K562 (cell line): ENCODE measurements around the gene INPP4B. TPM values are rescaled to one million over a fixed set of nuclear protein-coding genes. Genes with fewer than 3 reads are reported as not detected.

Source experiments
- ATAC-seq: fragments of 200-7000 bp; cut with Tn5 transposase; 3 replicates; pipeline ENCODE4 v1.9.1; 2020; ENCODE audit warnings: moderate library complexity
- BruUV-seq: library from RNA; stranded (reverse); fragments of 400-500 nt; replicated peaks from 2 replicates; lab custom pipeline; 2021; lab: Mats Ljungman, UMichigan
- CTCF ChIA-PET: fragments of 300-600 bp; formaldehyde crosslinking; extraction: SDS; loops from one replicate; lab custom pipeline; 2021; ENCODE audit warnings: low intra/inter-chr PET ratio; lab: Yijun Ruan, JAX
- POLR2A ChIA-PET: fragments of 300-600, 350-650 bp; sonication (Branson Sonifier 250); formaldehyde crosslinking; extraction: SDS; loops from one replicate; lab custom pipeline; 2021; ENCODE audit warnings: antibody characterized with exemption, inconsistent platforms; lab: Yijun Ruan, JAX
- DNase-seq, 4 experiments: peaks; one replicate each; pipeline versions ENCODE4 v3.0.0 to v3.0.0-alpha.2; 2011 to 2018; ENCODE audit warnings: low spot score in 3 of 4, mixed read lengths in 3 of 4; ENCODE audit errors: extremely low read depth in 1 of 4
- FAIRE-seq: peaks from 2 replicates; lab custom pipeline; 2011; peaks lifted over from hg19 to GRCh38; lab: Jason Lieb, UNC
- H2AFZ ChIP-seq: 2 replicates; pipeline ENCODE4 v1.6.0; 2011; ENCODE audit warnings: low read depth, low read length, control low read depth, inconsistent platforms
- H3K27ac ChIP-seq: fragments of 200-600 bp; 3 replicates; pipeline ENCODE4 v1.8.0; 2011; ENCODE audit warnings: low read depth, mild to moderate bottlenecking, control low read depth, inconsistent platforms, low read length, moderate library complexity, mixed read lengths; ENCODE audit errors: extremely low read depth
- H3K27me3 ChIP-seq, 2 experiments: fragments of 300-600 bp in 1 of 2; 2 replicates in 1 of 2; 3 replicates in 1 of 2; pipeline versions ENCODE4 v1.6.0 to v1.8.0; 2011; ENCODE audit warnings: inconsistent platforms in 2 of 2, low read length in 2 of 2, mild to moderate bottlenecking in 1 of 2, mixed read lengths in 1 of 2, moderate library complexity in 1 of 2; ENCODE audit not compliant: control insufficient read depth in 2 of 2, insufficient read depth in 2 of 2
- H3K36me3 ChIP-seq: fragments of 300-600 bp; 3 replicates; pipeline ENCODE4 v1.8.0; 2011; ENCODE audit warnings: mild to moderate bottlenecking, low read length, inconsistent platforms; ENCODE audit not compliant: control insufficient read depth, insufficient read depth
- H3K4me1 ChIP-seq, 2 experiments: fragments of 200-600 bp in 1 of 2; replicated peaks in 1 of 2; 2 replicates in 1 of 2; 3 replicates in 1 of 2; pipeline versions ENCODE4 v1.5.1 to v1.8.0; 2011; ENCODE audit warnings: inconsistent platforms in 2 of 2, low read length in 2 of 2, mild to moderate bottlenecking in 1 of 2, mixed read lengths in 1 of 2, moderate library complexity in 1 of 2; ENCODE audit not compliant: control insufficient read depth in 2 of 2, insufficient read depth in 2 of 2
- H3K4me2 ChIP-seq: 2 replicates; pipeline ENCODE4 v1.6.1; 2011; ENCODE audit warnings: low read length, control low read depth, inconsistent platforms, mixed read lengths; ENCODE audit not compliant: insufficient read depth
- H3K4me3 ChIP-seq: fragments of 200-600 bp; sonication (generic), shearing (Covaris generic); 2 replicates; pipeline ENCODE4 v1.5.1; 2016; ENCODE audit warnings: control low read depth, inconsistent platforms
- H3K79me2 ChIP-seq: fragments of 200-600 bp; 3 replicates; pipeline ENCODE4 v1.8.0; 2011; ENCODE audit warnings: low read length, inconsistent platforms; ENCODE audit not compliant: control insufficient read depth, insufficient read depth
- H3K9ac ChIP-seq, 2 experiments: 2 replicates each; pipeline versions ENCODE4 v1.6.0 to v1.6.1; 2011; ENCODE audit warnings: low read depth in 2 of 2, low read length in 2 of 2, control low read depth in 1 of 2, inconsistent platforms in 1 of 2, mild to moderate bottlenecking in 1 of 2, mixed read lengths in 1 of 2; ENCODE audit not compliant: insufficient read depth in 1 of 2
- H3K9me1 ChIP-seq: one replicate; pipeline ENCODE4 v1.6.0; 2011; ENCODE audit warnings: inconsistent platforms, mild to moderate bottlenecking, low read length, moderate library complexity; ENCODE audit not compliant: control insufficient read depth, insufficient read depth
- H3K9me3 ChIP-seq: replicated peaks from 2 replicates; pipeline ENCODE4 v1.5.1; 2011; ENCODE audit warnings: low read depth, low read length, inconsistent platforms; ENCODE audit not compliant: control insufficient read depth, insufficient read depth
- H4K20me1 ChIP-seq: replicated peaks from 2 replicates; pipeline ENCODE4 v1.6.1; 2011; ENCODE audit warnings: low read length, inconsistent platforms, mixed read lengths; ENCODE audit not compliant: control insufficient read depth, insufficient read depth
- EP400 ChIP-seq: fragments of 450-650 bp; IDR thresholded peaks from 2 replicates; pipeline ENCODE4 v1.6.1; 2017; ENCODE audit warnings: antibody characterized with exemption, mild to moderate bottlenecking, moderate library complexity
- NFYB ChIP-seq: IDR thresholded peaks from 2 replicates; pipeline ENCODE4 v1.6.1; 2011; ENCODE audit warnings: mild to moderate bottlenecking, moderate library complexity; ENCODE audit not compliant: insufficient read length; ENCODE audit errors: extremely low read depth
- RNF219 ChIP-seq: fragments of 250-450 bp; sonication (Bioruptor Pico); IDR thresholded peaks from 2 replicates; pipeline ENCODE4 v1.5.0; 2022; ENCODE audit warnings: mild to moderate bottlenecking
- SP2 ChIP-seq: IDR thresholded peaks from 2 replicates; pipeline ENCODE4 v1.6.1; 2011; ENCODE audit warnings: mild to moderate bottlenecking, low read depth, low read length, moderate library complexity; ENCODE audit not compliant: poor library complexity, severe bottlenecking; ENCODE audit errors: extremely low read depth
- SRSF7 ChIP-seq: fragments of 200-400 bp; formaldehyde crosslinking; optimal IDR thresholded peaks from 2 replicates; pipeline ENCODE3; 2017; ENCODE audit warnings: mild to moderate bottlenecking, low read depth, low read length
- WGBS: fragments of 100-300 bp; shearing (Covaris generic); methylation state at CpG from one replicate; pipeline ENCODE4 v1.1.6; 2016; ENCODE audit warnings: low coverage, mixed read lengths; ENCODE audit not compliant: insufficient coverage; ENCODE audit errors: missing lambda C conversion rate; 5-methylcytosine and 5-hydroxymethylcytosine counted together
- in situ Hi-C: fragments of 300-500 bp; cut with MboI; formaldehyde crosslinking; loops from 4 replicates; pipeline ENCODE4 v1.15.0; 2018; ENCODE audit warnings: inconsistent platforms, mixed read lengths
- intact Hi-C: fragments of 100-400 bp; cut with micrococcal nuclease; formaldehyde crosslinking; loops from 2 replicates; pipeline ENCODE4 v1.14.2; 2022
- polyA plus RNA-seq, 8 experiments: library from polyadenylated mRNA; depleted of rRNA in 4 of 8; stranded (reverse) in 5 of 8; unstranded in 3 of 8; fragments of >200 nt; fragmentation: Nextera tagmentation in 2 of 8; fragmentation: Illumina TruSeq in 1 of 8; extraction: Ambion mirVana in 2 of 8; extraction: Trizol in 1 of 8; gene quantifications; 2 replicates each; pipeline versions ENCODE4 v1.2.1 to v1.2.3, GENCODE V29; 2011 to 2014; ENCODE audit warnings: inconsistent platforms in 1 of 8, missing spikeins in 1 of 8
- total RNA-seq, 7 experiments: library from RNA; depleted of rRNA in 6 of 7; stranded (reverse); fragments of >200 nt in 6 of 7; fragmentation: Illumina TruSeq in 2 of 7; extraction: Trizol in 2 of 7; gene quantifications; 2 replicates each; pipeline versions ENCODE4 v1.2.1 to v1.2.3, GENCODE V29; 2011 to 2021; ENCODE audit warnings: low replicate concordance in 1 of 7
- TF ChIP-seq, protein P1 (sequence below): sonication (generic); IDR thresholded peaks from 2 replicates; pipeline ENCODE4 v1.6.1; 2016

Gene INPP4B
- total and polyA plus RNA-seq, 9 of the 15 experiments (the other 6 are each of a cell fraction or from before 2014, with no cell fraction given): 0.04 to 0.11 TPM; not detected in 7

GRCh38 chr4:142435599-142436235 is 410.4 kb downstream of the INPP4B start:
- Histone ChIP-seq H2AFZ (no peak overlapping the region), H4K20me1 (no peaks in the 10 kb centered on the region), H3K9me1 (no peaks in the 10 kb centered on the region), H3K9ac (no peak overlapping the region), H3K4me2 (no peak overlapping the region), H3K4me1 (no peaks in the 10 kb centered on the region), H3K27ac (no peak overlapping the region), H3K79me2 (no peaks in the 10 kb centered on the region), H3K4me3 (no peak overlapping the region), H3K9me3 (no peaks in the 10 kb centered on the region), H3K27me3 (no peaks in the 10 kb centered on the region), H3K36me3 (no peaks in the 10 kb centered on the region)
- intact Hi-C loops (no loop called here), in situ Hi-C loops (no loop called here)
- no TSS peak for BruUV-seq
- no peak for TF ChIP-seq SP2
- no peak for TF ChIP-seq SRSF7
- TF ChIP-seq, protein P1, sequence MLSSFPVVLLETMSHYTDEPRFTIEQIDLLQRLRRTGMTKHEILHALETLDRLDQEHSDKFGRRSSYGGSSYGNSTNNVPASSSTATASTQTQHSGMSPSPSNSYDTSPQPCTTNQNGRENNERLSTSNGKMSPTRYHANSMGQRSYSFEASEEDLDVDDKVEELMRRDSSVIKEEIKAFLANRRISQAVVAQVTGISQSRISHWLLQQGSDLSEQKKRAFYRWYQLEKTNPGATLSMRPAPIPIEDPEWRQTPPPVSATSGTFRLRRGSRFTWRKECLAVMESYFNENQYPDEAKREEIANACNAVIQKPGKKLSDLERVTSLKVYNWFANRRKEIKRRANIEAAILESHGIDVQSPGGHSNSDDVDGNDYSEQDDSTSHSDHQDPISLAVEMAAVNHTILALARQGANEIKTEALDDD: no peak
- TF ChIP-seq RNF219 (CRISPR knock-in tag): no peak
- TF ChIP-seq NFYB: no peak
- TF ChIP-seq EP400: no peak
- 0% methylated on average over 8 of the region's 8 CpGs for WGBS
- ATAC-seq (no peak), FAIRE-seq (no peak), DNase-seq (no peak)
- CTCF ChIA-PET: no interaction called here
- POLR2A ChIA-PET: no interaction called here
